ENCODE measurements around the gene NINJ1.
"Not testable (repeated sequence)": the region's sequence is repeated elsewhere in the genome, so short reads cannot be mapped to it uniquely, and the experiment has no call there.

NINJ1 gene

GRCh38 chr9:93159601-93160471 lies 25.8 kb upstream of the NINJ1 start:
- peak; percentile 41 for FAIRE-seq

- no peak for FAIRE-seq
These were observed 22.5 kb upstream of the NINJ1 start for GRCh38 chr9:93156475-93157008.

DNA sequence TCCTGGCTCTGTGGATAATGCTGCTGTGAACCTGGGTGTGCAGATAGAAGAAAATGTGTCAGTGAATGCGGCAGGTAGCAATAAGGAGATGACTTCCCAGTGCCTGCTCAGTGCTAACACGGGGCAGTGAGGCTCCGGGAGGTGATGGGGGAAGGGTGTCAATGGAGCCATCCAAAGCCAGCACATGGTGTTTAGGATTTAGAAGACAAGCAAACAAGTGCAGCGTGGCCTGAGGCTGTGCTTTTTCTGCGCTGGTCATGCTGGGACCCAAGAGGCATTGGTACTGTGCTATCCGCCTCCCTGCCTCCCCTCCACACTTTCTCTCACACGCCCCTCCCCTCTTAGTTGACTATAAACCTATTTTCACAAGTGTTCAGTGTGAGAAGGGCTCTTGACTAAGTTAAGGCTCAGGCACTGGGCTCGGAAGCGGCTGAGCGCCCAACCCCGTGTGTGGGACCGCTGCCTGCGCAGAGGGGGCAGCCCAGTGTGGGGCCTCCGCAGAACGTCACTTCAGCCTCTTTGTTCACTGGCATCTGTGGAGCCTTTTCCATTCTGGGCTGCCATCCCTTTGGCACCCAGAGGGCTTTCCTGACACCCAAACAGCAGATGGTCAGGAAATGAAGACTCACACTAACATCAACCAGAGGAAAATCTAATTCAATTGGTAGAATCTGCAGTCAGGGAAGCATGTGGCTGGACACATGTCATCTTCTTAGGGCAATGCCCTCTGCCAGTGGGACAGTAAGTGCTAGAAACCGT lies 21.8 kb upstream of the NINJ1 start:
- no peak for FAIRE-seq

DNA sequence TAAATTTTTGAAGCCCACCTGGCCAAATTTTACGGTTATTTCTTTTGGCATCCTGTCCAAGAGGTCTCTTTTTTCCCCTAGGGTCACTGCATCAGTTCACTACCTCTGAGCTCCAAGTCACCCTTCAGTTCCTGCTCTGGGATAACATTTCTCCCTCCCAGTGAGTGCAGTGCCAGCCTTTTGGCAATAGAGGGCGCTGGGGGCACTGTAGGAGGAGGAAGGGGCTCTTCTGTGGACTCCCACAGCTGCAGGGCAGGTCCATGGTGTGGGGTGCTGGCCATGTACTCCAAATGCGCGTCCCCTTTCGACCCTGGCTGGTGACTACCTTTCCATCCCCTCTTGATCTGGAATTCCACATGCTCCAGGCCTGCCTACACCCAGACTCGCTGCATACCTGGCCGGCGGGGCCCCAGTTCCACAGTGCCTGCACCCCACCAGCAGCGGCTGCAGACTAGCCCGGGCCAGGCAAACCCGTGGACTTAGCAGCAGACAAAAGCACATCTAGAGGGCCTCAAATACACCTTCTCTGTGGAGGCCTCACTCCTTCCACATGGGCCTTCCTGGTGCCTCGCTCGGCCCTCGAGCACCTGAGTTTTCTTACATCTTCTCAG lies 20.3 kb upstream of the NINJ1 start:
- FAIRE-seq = no peak

- FAIRE-seq = no peak
These were observed 17.2 kb upstream of the NINJ1 start for GRCh38 chr9:93151097-93151784.

DNA sequence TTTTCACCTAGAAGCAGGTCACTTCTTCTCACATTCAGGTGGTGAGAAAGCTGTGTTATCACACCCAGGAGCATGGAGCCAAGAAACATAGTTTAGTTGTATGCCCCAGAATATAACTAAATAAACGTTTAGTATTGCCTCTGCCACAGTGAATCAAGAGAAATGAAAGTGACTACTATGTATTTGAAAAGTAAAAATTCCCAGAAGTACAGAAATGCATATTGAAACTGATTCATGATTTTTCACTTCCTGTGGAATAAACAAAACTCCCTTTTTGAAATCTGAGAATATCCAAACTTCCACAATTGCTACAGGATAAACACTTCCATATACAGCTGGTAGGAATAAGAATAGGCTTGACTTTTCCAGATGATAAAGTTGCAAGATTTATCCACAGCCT lies 15.3 kb upstream of the NINJ1 start:
- no peak for FAIRE-seq

DNA sequence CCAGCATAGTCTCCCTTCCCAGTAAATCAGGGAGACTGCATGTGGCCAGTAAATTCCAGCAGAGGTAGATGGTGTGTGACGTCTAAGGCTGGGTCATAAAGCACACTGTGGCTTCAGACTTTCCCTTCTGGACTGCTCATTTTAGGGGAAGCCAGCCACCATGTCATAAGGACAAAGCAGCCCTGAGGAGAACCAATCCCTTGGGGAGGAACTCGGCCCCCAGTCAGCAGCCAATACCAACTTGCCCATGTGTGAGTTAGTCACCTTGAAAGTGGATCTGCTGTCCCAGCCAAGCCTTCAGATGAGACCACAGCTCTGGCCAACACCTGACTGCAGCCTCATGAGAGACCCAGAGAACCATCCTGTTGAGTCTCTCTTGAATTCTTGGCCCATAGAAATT lies 14.7 kb upstream of the NINJ1 start:
- FAIRE-seq = no peak

DNA sequence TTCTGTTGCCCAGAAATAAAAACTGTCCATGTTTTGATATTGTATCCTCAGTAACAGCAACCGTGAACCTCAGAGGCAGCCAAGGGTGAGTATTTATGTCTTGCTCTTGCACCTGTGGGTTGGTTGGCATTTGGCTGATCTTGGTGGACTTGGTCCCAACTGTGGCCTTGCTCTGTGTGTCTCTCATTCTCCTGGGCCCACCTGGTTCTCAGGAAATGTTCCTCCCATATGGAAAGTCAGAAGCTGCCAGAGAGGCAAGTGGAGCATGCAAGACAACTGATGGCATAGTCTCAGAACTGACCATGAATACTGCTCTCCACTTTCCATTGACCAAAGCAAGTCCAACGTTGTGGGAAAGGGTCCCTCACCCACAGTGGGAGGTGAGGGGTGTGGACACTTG lies 13.6 kb upstream of the NINJ1 start:
- no peak for FAIRE-seq

- FAIRE-seq = not testable (repeated sequence)
These were observed 12.6 kb upstream of the NINJ1 start for GRCh38 chr9:93146696-93147095.

- FAIRE-seq = no peak
These were observed 9.9 kb upstream of the NINJ1 start for GRCh38 chr9:93143830-93144530.

GRCh38 chr9:93141771-93142483 lies 7.9 kb upstream of the NINJ1 start:
- no peak for FAIRE-seq

- no peak for FAIRE-seq
These were observed 5.5 kb upstream of the NINJ1 start for GRCh38 chr9:93139365-93140182.

DNA sequence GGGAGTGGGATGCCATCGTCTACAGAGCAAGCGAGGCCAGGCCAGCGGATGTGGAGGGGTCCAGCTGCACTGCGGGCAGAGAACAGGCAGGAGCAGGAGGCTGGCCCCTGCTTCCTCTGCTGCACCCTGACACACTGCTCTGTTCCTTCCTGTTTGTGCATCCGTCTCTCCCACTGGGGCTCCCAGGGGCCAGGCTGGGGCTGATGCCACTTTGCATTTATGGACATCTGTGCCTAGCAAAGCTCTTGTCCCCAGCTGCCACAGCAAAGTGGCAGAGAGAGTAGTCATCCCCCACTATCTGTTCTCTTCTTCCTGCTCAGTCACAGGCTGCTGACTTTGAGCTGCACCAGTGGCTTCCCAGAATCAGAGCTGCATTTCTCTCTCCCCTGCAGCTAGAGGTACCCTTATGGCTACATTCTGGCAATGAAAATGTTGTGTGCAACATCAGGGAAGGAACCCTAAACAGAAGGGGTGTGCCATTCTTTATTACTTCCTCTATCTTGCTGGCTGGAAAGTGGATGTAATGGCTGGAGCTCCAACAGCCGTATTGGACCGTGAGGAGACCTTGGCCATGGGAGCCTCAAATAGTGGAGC lies 4.2 kb upstream of the NINJ1 start:
- FAIRE-seq = no peak

GRCh38 chr9:93137362-93137761 lies 3.3 kb upstream of the NINJ1 start:
- no peak for FAIRE-seq

- no peak for FAIRE-seq
These were observed 2.0 kb upstream of the NINJ1 start for GRCh38 chr9:93136011-93136440.

- no peak for FAIRE-seq
These were observed 841 bp upstream of the NINJ1 start for GRCh38 chr9:93134740-93135444.

DNA sequence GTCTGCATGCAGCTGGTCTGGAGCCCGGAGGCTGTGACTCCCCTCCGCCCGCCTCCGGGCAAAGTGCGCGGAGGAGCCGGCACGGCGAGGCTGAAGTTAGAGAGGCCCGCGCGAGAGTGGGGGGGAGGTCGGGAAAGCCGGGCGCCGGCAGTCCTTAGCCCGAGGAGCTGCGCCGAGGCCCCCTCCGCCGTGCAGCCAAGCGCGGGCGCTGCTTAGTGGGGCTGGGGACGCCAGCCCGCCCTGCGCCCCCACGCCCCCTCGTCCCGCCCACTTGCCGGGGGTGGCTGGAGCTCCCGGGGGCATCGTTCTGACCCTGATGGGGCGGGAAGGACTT lies 403 bp downstream of the NINJ1 start:
- FAIRE-seq = no peak

- FAIRE-seq = no peak
These were observed 938 bp downstream of the NINJ1 start for GRCh38 chr9:93132946-93133680.

All from islet of Langerhans (tissue), 1 donor.